Fibroblast of villous mesenchyme (primary cell): Measurements from ENCODE around the gene BRCA1. TPM values are rescaled to one million over a fixed set of nuclear protein-coding genes. Genes with fewer than 3 reads are reported as not detected.
"Not testable (repeated sequence)": the region's sequence is repeated elsewhere in the genome, so short reads cannot be mapped to it uniquely, and the experiment has no call there.

Experiments used
- DNase-seq: peaks from one replicate; pipeline ENCODE4 v3.0.0-alpha.2; 2010; ENCODE audit warnings: low read depth
- H3K4me3 ChIP-seq: 2 replicates; pipeline ENCODE4 v1.5.1; 2011; ENCODE audit warnings: low read depth, mild to moderate bottlenecking, low read length
- CTCF ChIP-seq: IDR thresholded peaks from 2 replicates; pipeline ENCODE4 v1.5.1; 2012; ENCODE audit warnings: low read depth, mild to moderate bottlenecking, low read length; ENCODE audit not compliant: insufficient read depth
- total RNA-seq: library from RNA; depleted of rRNA; stranded (reverse); fragments of >200 nt; gene quantifications from 2 replicates; pipeline ENCODE4 v1.2.3, GENCODE V29; 2012

The BRCA1 gene
- total RNA-seq, 1 donor: 16.8 TPM

- no peak for DNase-seq
- no peak overlapping the region for H3K4me3 ChIP-seq
- no peak for TF ChIP-seq CTCF
Observed at GRCh38 chr17:43135454-43135819, 10.3 kb upstream of the BRCA1 start.

DNA sequence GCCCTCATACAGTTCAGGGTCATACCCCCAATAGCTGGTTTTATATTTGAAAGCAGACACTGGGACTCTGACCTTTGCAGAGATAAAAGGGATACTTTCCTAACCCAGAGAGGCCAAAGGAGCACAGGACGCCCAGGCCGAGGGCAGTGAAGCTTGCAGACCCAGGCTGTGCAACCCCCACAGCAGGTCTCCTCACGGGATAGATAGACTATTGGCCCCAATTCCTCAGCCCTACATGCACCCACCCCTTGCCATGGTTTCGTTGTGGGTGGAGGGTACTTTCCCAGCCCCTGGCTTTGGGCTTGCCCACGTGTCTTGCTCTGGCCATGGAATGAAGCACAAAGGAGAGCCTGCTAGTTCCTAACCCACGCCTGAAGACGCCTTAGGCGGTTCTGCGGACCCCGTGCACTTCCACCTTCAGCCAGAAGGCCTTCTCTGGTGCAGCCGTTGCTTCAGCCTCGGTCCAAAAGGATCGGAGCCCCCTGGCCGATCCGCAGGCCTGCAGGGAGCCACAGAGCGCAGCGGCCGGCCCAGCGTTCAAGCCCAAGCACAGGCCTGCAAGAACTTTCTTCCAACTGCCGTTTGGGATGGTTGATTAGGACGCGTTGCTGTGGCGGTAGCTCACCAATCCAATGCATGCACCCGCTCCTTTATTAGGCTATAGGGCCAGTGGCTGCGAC lies 9.8 kb upstream of the BRCA1 start:
- DNase-seq: no peak
- no peak overlapping the region for H3K4me3 ChIP-seq
- no peak for TF ChIP-seq CTCF

GRCh38 chr17:43133439-43133838 lies 8.3 kb upstream of the BRCA1 start:
- not testable (repeated sequence) for DNase-seq, H3K4me3 ChIP-seq

- no peak overlapping the region for H3K4me3 ChIP-seq
- no peak for DNase-seq
- TF ChIP-seq CTCF: no peak
Observed at GRCh38 chr17:43132117-43132516, 7.0 kb upstream of the BRCA1 start.

- no peak overlapping the region for H3K4me3 ChIP-seq
- no peak for DNase-seq
- TF ChIP-seq CTCF: no peak
Observed at GRCh38 chr17:43129671-43130010, 4.5 kb upstream of the BRCA1 start.

- peak overlapping the region; percentile 7 for H3K4me3 ChIP-seq
- DNase-seq: not testable (repeated sequence)
Observed at GRCh38 chr17:43127333-43127876, 2.2 kb upstream of the BRCA1 start.

DNA sequence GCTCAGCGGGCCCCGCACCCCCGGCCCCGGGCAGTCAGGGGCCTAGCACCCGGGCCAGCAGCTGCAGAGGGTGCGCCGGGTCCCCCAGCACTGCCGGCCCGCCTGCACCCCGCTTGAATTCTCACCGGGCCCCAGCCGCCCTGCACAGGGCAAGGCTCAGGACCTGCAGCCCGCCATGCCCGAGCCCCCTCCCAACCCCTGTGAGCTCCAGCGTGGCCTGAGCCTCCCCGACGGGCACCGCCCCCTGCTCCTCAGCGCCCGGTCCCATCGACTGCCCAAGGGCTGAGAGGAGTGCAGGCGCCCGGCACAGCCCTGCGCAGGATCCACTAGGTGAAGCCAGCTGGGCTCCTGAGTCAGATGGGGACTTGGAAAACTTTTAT lies 1.7 kb upstream of the BRCA1 start:
- H3K4me3 ChIP-seq: peak overlapping the region; percentile 7
- TF ChIP-seq CTCF: no peak
- no peak for DNase-seq
